ENCODE measurements around the gene ETAA1.

The ETAA1 gene

DNA sequence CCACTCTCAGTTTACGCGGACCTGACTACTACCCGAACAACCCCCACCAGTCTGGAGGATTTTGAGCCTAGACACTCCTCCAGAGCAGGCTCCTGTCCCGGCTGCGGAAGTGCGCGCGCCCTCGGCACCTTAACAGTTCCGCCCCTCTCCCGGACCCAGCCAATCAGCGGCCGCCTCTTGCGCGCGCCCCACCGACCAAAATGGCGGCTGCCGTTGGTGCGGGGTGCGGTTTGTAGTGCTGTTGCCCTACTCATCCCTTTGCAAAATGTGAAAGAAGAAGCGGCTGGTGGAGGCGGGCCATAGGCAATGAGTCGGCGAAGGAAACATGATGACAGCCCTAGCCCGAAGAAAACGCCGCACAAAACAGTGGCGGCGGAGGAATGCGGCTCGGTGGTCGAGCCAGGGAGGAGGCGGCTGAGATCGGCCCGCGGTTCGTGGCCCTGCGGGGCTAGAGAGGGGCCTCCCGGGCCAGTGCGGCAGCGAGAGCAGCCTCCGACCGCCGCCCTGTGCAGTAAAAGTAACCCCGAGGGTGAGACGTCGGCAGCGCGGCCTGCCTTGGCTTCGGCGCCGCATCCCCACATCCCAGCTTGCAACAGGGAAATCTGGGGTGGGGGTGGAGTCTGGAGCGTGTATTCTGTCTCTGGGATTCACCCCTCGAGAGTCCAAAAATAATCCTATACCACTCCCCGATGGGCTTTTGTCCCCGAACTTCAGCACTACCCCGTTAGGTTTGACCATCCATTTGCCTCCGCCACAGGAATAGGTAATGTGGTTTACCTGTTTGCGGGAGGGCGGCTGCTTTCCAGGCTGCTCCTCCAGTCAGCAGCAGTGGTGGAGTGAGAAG lies at the start of gene ETAA1:
Gene ETAA1, plus strand, starts transcription at position 191 of the 844 bp plus-strand sequence. Its CDS starts 116 bp downstream, at position 307.
- FAIRE-seq = peak; percentile 88

DNA sequence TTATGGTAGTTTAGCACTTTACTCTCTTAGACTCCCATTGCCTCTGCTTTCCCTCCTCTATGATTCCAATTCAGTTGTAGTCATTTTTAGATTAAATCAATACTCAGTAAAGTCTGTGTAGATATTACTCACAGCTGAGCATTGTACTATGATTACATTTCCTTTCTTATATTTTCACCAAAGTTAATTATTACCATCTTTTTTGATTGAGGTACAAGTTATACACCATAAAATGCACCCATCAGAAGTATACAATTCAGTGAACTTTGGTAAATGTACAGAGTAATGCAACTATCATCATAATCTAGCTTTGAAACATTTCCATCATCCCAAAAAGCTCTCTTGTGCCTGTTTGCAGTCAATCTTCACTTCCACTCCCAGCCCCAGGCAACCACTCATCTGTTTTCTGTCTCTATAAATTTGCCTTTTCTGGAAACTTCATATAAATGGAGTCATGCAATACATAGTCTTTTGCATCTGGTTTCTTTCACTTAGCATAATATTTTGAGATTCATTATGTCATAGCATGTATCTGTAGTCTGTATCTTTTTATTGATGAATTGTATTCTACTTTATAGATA lies 30.2 kb upstream of the ETAA1 start:
- FAIRE-seq = no peak

DNA sequence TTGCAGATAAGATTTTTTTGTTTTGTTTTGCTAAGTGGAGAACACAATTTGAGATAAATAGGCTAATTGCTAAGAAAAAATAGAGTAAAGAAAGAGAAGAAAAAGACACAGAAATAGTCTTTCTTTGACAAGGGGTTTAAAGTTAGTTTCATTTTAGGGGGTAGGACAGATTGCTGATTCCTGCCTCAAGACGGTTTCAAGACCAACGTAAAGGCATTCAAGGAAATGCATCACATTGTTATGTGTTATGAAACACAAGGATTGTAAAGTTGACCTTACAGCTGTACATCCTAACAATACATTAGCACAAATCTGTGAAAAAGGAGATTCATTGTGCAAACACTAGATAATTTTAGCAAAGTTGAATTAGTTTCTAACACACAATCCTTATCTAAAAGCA lies 22.7 kb upstream of the ETAA1 start:
- no peak for FAIRE-seq

DNA sequence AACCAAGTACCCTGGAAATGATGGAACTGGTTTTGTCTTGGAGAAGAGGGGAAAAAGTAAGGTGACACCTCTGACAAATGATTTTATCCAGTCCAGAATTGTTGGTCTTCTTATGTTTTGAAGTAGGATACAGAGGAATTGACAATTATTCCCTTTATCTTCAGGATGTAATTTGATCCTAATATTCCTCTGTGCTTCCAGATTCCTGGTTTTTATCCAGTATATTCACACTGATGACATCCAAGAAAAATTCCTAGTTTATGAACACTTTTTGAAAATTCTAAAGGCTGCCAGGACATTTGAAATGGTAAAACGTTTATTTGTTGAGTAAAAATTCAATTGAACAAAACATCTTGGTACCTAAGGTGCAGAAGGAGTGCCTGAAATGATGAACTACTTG lies 22.2 kb upstream of the ETAA1 start:
- FAIRE-seq = no peak

DNA sequence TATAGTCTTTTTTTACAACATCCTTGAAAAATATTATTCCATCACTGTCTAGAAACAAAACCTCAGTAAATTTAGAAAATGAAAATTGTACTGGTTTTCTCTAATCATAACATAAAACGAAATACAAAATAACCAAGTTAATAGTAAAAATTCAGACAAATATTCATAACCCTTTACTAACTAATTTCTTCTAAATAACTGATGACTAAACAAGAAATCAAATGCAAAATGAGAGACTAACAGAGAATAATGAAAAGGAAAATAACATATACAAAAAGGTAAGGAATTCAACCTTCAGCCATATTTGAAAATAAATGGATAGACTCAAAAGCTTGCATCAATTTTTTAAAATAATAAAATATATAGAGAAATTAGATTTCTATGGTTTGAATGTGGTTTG lies 18.6 kb upstream of the ETAA1 start:
- peak; percentile 55 for FAIRE-seq

DNA sequence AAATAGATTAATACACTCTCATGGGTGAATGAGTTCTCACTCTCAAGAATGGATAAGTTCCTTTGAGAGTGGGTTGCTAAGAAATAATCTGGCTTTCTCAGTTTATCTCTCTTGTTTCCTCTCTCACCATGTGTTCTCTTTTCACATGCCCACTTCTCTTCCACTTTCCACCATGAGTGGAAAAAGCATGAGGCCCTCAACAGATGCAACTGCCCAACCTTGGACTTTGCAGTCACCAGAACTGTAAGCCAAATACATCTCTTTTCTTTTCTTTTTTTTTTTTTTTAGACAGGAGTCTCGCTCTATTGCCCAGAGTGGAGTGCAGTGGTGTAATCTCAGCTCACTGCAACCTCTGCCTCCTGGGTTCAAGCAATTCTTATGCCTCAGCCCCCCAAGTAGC lies 18.1 kb upstream of the ETAA1 start:
- no peak for FAIRE-seq

DNA sequence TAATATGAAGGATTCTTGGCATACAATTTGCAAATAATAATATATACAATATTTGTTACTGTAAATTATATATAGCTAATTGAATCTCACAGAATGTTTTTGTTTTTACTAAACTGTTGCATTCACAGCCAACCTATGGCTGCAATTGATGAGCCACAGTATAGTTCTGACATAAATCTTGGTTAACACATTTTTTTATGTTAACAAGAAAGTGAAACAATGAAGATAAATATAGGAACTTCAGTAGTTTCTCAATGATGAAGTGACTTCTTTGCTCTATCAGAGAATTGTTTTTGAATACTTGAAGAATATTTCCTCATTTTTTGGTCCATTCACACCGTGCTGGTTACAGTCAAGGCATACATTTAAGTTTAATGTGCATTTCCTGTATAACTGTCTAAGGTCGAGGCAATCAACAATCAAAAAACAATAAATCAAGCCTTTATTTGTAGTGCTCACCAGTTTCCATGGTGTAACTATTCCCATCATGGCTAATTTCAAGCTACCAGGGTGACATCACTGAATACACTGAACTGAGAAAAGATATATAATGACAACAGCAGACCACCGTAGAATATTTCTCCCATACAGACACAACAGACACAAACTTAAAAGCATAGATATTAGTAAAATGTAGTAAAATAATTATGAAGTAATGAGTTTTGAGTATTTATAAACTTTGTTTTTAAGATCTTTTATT lies 12.9 kb upstream of the ETAA1 start:
- no peak for FAIRE-seq

DNA sequence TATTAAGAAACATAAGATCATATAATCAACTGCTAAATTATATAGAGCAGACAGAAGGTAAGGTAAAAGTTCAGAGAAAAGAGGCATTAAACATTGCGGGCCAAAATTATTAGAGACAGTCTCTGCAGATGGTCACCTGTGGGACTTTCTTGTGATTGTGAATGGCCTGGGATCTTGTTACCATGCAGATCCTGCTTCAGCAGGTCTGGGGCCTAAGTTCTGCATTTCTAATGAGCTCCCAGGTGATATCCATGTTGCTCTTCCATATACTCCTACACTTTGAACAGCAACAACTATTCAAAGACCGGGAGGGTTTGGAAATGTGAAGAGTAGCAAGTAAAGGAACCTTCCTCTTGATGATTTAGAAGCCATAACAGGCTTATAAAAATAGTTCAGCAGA lies 8.5 kb upstream of the ETAA1 start:
- FAIRE-seq = no peak

DNA sequence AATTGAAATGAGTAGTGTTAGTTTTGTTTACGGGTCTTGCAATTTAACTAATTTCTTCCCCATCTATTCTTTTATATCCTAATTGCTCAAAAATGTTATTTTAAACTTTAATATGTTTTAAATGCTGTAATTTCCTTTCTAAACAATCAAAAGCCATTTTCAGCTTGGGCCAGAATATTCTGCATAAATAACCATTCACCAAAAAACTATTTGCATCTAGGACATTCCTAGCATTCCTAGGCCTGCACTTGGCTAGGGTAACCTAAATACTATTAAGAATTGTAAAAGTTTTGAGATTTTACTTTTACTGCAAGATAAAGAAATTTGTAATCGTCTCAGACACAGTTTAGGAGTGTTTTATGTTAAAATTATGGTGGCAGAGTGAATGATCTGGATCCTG lies 7.8 kb upstream of the ETAA1 start:
- FAIRE-seq = no peak

DNA sequence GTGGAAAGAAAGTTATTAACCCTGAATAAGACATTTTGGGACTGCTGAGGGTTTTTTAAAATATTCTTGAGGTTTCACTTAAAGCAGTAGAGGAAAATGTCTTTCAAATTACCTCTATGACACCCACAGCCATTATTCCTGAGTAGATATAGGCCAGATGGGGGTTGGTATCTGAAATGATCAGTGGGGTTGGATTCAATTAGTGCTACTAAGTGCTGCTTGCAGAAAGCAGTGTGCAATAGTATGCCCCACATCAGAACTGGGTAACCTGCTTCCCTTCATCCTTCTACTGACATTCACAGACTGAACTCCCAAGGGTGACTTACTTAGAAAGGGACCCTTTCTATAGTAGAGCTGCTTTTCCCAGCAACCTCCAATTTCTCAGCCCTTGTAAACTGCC lies 7.3 kb upstream of the ETAA1 start:
- no peak for FAIRE-seq

DNA sequence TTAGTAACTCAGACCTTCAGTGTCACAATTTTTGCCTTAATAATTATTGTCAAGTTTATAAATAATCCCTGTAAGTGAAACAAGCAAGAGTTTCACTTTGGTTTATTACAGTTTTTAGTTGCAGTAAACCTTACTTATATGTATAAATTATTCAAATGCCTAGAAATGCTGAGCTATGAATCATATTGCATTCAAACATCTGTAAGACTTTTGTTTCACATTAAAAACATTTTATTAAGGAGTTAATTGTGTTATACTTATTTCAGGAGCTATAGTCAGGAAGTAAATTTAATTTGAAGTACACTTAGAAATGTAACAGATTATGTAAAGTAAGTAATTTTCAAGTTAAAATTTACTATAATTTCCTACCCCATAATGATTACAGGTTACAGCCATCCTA lies 3.9 kb upstream of the ETAA1 start:
- no peak for FAIRE-seq

DNA sequence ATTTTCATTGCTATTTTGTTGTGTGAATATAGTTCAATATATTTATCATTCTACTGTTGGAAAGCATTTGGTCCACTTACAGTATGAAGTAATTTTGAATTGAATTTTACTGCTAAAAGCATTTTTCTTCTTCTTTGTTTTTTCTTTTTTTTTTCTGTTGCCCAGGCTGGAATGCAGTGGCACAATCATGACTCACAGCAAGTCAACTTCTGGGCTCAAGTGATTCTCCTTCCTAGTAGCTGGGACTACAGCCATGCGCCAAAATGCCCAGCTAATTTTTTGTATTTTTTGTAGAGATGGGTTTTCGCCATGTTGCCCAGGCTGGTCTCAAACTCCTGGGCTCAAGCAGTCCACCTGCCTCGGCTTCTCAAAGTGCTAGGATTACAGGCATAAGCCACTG lies 2.4 kb upstream of the ETAA1 start:
- FAIRE-seq = no peak

DNA sequence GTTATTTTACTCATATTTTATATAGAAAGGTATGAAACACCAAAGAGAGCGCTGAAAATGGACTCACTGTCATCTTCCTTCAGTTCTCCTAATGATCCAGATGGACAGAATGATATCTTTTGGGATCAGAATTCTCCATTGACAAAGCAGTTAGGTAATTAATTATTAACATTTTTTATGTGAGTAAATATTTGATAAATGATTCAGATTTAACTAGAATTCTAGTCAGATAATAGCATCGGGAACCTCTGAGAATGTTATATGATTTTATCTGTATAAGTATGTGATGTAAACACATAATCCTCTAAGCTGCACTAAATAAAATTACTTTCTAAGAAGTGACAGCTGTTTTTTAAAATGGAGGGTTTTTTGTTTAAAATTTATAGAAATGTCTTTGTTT lies 2.0 kb downstream of the ETAA1 start:
- peak; percentile 28 for FAIRE-seq

DNA sequence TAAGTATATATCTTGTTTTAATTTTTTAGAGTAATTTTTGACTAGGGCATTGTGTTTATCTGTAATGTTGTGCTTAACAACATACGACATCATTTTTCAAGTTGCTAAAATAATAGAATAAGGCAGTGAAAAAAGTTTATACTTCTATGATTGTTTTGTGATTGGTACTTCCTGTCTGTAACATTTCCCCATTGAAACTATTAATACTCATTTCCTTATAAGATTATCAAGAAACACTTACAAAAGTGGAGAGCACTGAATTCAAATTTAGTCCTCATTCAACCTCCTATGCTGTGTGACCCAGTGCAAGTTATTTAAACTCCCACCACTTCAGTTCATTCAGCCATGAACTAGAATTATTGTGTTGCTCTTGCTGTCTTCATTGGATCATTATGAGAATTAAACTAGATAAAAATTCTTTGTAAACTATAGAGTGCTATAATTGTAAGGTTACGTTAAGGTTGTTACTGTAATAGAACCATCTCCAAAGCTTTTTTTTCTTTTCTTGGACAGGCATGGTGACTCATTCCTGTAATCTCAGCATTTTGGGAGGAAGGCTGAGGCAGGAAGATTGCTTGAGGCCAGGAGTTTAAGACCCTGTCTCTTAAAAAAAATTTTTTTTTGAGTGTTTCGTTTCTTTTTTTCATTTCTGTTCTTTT lies 2.8 kb downstream of the ETAA1 start:
- FAIRE-seq = peak; percentile 71

DNA sequence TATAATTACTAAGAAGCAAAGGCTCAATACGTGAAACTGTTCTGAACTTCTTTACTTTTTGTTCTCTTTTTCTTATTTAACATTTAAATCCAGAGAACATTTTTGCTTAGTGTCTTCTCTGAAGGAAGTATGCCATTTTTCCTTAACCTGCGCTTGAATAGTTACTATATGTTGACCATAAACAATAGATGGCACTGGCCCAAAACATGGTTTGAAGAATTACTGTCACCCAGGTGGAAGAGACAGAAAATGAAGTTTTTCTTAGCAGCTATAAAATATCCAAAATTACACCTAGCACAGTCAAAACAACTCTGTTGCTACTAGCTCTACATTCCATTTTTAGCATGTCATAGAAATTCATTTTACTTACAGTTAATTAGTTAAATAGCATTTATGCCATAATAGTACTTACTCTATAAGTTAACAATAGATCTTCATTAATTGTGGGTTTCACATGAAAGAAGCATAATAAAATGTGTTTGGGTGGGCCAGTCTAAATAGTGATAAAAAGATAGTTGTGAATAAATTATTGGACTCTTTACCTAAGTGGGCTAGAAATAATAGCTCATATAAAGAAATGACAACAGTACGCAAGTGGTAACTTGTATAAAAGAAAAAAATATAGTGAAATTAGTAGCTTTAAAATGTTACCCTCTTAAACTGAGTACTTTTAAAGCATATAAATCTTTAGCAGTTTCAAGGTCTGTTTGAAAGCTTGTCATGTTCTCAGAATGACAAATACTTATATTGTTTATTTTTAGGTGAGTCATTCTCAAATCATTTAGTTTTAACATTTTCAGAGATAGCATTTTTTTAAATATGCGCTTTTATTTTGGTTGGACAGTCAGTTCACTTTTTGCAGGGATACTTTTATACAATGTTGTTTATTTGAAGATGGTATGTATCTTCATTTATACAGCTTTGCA lies 3.7 kb downstream of the ETAA1 start:
- FAIRE-seq = no peak

DNA sequence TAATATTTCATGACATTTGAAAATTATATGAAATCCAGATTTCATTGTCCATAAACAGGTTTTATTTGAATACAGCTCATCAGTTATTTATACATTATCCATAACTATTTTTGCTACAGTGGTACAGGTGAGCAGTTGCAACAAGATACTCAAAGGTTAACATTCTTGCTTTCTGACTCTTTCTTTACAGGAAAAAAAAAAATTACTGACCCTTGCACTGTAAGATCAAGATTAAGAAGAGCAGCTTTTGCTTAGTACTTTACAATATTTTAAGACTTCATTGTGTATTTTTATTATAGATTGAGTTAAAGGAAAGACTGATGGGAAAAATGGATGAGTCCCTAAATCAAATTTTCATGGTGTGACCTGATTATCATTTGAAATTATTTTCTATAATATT lies 11.2 kb downstream of the ETAA1 start:
- FAIRE-seq = no peak

DNA sequence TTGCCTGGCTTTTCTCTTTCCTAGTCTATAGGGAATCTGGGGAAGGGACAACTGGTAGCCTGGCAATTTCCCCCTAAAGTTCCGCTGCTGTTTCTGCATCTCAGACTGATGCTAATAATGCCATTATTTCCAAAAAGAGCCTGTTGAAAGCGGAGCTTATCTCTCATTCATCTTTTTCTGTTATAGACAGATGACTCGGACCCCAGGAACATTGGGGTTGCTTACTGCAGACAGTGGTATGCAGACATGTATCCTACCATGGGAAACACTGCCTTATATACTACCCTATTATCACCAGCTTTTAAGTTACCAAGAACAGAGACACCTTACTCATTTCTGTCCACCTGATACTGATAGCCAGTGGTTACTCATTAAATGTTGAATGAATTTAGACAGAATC lies 15.3 kb downstream of the ETAA1 start:
- FAIRE-seq = no peak

DNA sequence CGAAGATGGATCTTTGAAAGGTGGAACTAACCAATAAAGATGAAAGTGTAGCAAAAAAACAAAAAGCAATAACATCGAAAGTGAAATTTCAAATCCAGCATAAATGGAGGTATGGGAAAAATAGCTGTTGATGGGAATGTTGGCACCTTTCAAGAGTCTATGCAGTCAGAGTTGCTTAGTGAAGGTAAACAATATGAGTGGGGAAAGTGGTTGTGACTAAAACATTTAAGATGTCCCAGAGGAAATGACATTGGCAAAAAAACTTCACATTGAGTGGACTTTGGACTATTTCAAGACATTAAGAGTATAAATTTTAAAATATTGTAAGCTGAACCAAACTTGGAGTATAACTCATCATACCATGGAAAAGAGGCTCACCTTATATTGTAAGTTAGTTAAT lies 17.7 kb downstream of the ETAA1 start:
- no peak for FAIRE-seq

DNA sequence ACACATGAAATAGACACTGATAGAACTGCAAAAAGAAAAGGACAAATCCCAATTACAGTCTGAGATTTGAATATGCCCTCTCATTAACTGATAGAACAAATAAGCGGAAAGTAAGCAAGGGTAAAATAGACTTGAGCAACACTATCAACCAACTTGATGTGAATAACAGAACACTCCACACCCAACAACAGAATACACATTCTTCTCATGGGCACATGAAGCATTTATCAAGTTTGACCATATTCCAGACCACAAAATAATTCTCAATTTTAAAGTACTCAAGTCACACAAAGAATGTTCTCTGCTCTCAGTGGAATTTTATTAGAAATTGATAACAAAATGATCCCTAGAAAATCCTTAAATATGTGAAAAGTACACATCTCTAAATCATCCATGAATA lies 19.0 kb downstream of the ETAA1 start:
- FAIRE-seq = no peak

DNA sequence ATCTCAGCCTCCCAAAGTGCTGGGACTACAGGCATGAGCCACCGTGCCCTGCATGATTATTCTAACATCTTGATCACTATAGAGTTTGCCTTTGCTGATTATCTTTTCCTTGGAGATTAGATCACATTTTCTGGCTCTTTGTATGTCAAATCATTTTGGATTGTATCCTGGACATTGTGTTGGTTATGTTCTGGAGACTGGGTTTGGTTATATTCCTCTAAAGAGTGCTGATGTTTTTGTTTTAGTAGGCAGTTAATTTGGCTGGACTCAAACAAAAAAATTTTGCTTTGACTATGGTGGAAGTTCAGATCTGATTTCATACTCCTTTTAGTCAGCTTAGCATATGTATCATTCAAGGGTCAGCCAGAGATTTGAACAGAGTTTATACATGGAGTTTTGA lies 26.4 kb downstream of the ETAA1 start:
- FAIRE-seq = no peak

DNA sequence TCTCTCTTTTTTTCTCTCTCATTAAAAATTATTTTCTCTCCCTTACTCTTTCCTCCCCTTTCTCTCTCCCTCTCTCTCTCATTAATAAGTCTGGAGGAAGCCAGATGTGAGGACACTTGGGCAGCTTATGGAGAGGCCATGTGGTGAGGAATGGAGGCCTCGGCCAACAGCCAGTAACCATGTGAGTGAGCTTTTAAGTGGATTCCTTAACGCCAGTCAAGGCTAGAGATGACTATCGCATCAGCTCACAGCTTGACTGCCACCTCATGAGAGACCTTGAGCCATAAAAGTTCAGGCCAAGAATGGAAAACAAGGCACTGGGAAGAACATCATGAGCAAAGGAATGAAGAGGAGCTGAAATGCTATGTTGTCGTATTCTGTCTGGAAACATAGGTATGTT lies 39.1 kb downstream of the ETAA1 start:
- no peak for FAIRE-seq

DNA sequence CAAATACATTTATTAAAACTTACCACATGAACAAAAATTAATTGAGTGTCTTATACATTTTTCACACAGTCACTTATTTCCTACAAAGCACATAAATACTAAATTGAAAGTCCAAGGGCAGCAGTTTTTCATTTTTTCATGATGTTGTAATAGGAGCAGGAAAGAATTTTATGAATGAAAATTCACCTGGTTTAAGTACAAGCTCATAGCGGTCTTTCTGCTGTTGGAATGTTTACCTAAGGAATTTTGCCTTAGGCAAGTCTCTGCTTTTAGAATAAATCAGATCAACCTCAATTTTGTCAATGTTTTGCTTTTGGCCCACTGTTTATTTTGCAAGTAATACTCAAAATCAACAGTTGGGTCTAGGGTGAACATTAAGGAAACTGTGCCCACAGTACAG lies 40.0 kb downstream of the ETAA1 start:
- FAIRE-seq = no peak

DNA sequence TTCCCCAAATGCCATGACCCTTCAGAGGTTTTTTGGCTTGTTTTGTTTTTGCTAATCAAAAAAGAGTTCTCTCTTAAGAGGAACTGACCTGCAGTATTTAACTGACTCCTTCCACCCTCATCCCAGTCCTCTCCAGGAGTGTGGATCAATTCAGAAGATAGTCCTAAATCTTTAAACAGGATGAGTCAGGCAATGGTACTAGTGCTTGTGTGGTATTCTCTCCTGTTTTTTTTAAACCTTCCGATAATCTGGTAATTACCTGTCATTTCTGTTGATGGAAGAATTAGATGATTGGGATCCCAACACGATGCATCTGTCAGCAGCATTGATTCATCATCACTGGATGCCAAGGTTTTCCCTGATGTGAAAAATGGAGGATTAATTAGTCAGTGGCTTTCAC lies 41.2 kb downstream of the ETAA1 start:
- no peak for FAIRE-seq

Data from TTC549 (cell line).